Omental fat pad (tissue), 4 donors: ENCODE measurements around the gene RHCG. TPM values are rescaled to one million over a fixed set of nuclear protein-coding genes. Genes with fewer than 3 reads are reported as not detected.

Experiments
- ATAC-seq: fragments of 150-250 bp; one replicate; pipeline ENCODE4 v1.9.1; 2016; ENCODE audit warnings: mild to moderate bottlenecking, moderate library complexity; ENCODE audit not compliant: low FRiP score
- DNase-seq: peaks from one replicate; pipeline ENCODE4 v3.0.0-alpha.2; 2019; ENCODE audit warnings: low spot score
- CTCF ChIP-seq, 3 donors: fragments of 450-650 bp; IDR thresholded peaks; one replicate each; pipeline ENCODE4 v1.5.1; 2016 to 2017; ENCODE audit warnings: antibody characterized with exemption in 3 of 3, mild to moderate bottlenecking in 3 of 3, moderate library complexity in 2 of 3
- total RNA-seq, 4 donors: library from RNA; depleted of rRNA; stranded (reverse); fragments of >200 nt; gene quantifications; one replicate each; pipeline ENCODE4 v1.1.0, GENCODE V29; 2016

Gene RHCG
- total RNA-seq, 4 donors from 2014 or later, result 0.46 to 15.5 TPM; not detected in 2

- no peak for DNase-seq
- ATAC-seq, result no peak
- TF ChIP-seq CTCF (IDR thresholded peaks at IDR 0.05), result no peak
These were observed 6.1 kb downstream of the RHCG start for GRCh38 chr15:89490081-89490813.

- TF ChIP-seq CTCF (IDR thresholded peaks at IDR 0.05), result no peak
- DNase-seq (no peak), ATAC-seq (no peak)
These were observed 7.0 kb downstream of the RHCG start for GRCh38 chr15:89489376-89489775.

- ATAC-seq (no peak), DNase-seq (no peak)
- no peak for TF ChIP-seq CTCF (IDR thresholded peaks at IDR 0.05)
These were observed 8.6 kb downstream of the RHCG start for GRCh38 chr15:89487791-89488190.

- no peak for DNase-seq
- TF ChIP-seq CTCF (IDR thresholded peaks at IDR 0.05), result no peak
- ATAC-seq, result no peak
These were observed 9.7 kb downstream of the RHCG start for GRCh38 chr15:89486726-89487050.

- DNase-seq (no peak), ATAC-seq (no peak)
- no peak for TF ChIP-seq CTCF (IDR thresholded peaks at IDR 0.05)
These were observed 13.3 kb downstream of the RHCG start for GRCh38 chr15:89483079-89483478.

- ATAC-seq (no peak), DNase-seq (no peak)
- no peak for TF ChIP-seq CTCF (IDR thresholded peaks at IDR 0.05)
These were observed 14.2 kb downstream of the RHCG start for GRCh38 chr15:89482139-89482538.

GRCh38 chr15:89480505-89480904 is 15.9 kb downstream of the RHCG start:
- DNase-seq, result no peak
- no peak for TF ChIP-seq CTCF (IDR thresholded peaks at IDR 0.05)
- ATAC-seq, result no peak
